Stimulated activated naive CD4-positive, alpha-beta T cell (primary cell): ENCODE measurements around the gene COL19A1.
A peak's percentile ranks its signal among the peaks of the same experiment; 100 is the strongest.

Source experiments
- DNase-seq, 6 experiments: peaks; one replicate each; lab custom pipeline; 2025; lab: John Stamatoyannopoulos, UW

The COL19A1 gene

DNA sequence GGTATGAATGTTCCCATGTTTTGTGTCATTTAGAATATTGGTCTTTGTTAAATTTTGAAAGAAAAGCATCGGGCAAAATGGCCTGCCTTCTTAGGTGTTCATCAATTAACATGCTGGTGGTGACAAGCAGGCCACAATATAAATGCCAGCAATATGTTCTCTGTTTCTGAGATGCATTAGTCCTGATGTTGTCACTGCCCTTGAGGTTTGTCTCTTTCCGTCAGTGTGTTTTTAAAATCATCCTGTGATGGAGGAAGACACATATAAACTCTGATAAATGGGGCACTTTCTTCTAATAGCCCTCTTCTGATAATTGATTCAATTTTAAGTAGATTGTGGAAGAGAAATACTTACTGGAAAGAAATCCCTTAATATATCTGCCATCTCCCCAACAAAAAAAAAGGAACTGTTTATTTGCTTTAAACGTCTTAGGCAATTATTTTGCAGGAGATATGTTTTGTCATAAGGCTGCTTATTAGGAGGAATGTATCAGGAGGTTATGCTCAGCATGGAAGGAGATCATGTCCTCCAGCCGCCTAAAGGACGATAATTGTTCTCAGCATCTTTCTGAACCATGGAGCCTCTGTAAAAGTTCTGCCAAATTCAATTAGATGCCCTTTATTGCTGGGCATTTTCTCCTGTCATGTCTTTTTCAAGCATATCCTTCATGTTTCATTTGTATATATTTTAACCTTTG, 302.5 kb downstream of the COL19A1 start:
- no peak for DNase-seq

DNA sequence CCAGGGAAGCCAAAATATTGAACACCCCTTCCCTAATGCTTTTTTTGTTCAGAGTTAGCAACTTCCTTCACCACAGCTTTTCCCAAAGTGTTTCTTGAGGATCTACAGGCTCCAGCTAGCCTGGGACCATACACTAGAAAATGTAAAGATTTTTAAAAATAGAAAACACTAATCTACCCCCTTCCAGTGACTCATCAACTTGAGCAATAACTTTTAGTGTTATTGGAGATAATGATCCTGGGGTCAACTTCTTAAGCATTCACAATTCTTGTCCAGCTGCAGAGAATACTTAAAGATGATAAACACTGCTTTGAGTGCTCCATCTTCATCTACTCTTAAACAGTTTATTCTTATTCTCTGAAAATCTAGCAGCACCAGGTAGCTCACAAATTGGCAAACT, 304.9 kb downstream of the COL19A1 start:
- no peak for DNase-seq

DNA sequence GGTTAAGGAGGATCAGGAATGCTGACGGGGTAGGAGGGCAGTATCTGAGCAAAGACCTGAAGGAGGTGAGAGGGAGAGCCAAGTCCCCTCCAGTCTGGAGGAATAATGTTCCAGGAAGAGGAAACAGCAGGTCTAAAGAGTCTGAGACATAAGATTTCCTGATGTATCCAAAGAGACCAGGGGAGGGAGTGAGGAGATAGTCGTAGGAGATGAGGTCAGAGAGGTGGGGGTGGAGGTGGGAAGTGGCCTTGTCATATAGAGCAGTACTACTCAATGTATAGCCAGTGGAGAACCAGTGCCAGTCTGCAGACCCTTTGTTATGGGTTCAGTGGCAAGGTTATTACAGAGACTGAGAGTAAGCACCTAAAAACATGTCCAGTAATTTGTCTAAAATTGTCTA, 305.9 kb downstream of the COL19A1 start:
- DNase-seq = no peak

DNA sequence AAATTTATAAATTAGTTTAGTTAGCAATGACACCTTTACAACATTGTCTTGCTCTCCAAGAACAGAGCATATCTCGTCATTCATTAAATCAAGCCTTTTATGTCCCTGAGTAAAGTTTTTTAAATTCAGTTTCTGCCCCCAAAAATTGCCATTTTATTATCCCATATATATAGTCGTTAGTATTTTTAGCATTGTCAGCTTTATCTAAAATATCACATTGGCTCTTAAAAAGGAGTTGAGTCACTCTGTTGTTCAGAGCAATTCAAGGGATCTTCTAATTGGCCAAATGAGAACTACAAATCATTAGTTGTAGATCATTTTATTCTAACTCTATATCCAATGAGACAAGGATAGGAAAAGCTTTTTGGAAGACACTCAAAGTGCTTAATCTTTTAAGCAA, 309.4 kb downstream of the COL19A1 start:
- DNase-seq = no peak

DNA sequence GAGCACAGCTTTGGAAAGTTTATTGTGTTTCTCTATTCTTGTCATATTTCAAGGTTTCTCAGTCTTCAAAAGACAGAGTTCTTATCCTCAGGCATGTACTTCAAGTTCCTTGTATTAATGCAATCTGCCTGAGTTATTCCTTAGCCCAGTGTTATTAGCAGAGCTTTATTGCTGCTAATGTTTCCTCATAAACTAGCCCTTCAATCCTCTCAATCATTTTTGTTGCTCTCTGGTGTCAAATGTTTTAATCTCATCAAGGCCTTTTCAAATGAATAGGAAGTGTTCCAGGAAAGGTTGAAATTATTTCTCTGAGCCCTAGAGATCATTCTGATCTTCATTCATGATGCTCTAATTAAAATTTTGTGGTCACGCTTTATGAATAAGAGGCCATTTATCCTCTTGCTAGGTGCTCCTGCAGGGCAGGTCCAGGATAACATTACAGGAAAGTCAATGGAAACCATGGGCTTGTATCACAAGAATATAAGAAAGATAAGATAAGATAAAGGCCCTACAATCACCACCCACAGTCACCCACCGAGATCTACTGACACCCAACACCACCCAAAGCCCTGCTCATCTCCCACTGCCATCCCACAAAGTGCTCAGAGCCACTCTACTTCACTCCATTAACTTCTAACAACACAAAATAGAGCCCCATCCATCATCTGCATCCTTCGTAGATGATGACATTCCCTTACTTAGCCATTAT, 310.6 kb downstream of the COL19A1 start:
- no peak for DNase-seq

DNA sequence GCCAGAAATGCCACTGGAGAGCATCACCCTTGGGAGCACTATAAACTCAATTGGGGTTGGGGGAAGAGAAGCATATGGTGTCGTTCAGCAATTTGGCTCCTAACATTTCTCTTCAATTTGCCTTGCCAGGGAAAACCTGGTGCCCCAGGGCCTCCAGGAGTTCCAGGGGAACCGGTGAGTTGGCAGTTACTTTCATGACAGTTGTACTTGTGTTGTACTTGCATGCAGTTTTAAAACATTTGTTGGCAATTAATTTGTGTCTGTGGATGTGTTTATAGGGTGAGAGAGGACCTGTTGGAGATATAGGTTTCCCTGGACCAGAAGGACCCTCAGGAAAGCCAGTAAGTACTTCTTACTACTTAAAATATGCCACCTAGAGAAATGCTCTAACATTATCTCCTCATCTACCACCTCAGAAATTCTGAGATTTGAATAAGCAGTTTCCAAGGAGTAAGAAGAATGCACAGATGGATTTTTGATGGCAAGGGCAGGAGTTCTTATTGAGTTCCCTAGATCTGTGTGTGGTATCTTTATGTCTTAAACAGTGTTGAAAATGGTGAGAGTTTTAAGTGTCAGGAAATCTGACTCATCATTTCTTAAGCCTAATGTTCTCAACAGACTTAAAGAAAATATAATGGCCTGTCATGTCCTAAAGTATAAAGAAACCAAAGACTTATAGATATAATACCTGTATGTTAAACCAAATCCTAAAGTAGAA, 314.0 kb downstream of the COL19A1 start:
- no peak for DNase-seq

DNA sequence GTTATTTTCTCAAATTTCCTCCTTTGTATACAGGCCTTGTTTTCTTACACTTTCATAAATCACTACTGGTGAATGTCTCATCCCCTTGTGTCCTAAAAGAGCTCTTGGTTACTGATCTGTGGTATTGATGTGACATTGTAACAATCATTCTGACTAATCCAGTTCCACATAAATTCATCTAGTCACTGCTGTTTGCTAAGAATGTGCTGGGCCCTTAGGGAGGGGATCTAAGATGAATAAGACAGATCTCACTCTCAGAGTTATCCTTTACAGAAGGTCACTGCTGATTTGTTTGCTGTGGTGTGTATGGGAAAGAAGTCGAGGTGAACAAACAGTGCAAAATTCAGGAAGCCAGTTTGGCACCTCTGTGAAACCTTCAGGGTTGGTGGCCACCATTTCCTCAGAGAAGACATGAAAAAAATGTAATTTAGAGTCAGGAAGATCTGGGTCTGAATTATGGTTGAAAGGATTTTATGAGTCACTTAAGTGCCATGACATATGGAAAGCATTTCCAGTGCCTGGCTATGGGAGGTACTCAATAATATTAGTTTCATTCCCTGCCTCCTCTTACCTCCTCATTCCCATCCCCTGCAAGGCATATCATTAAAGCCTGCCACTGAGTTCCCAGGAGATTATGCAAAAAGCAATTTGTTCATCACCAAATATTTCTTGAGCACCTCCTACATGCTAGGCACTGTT, 314.7 kb downstream of the COL19A1 start:
- DNase-seq = no peak

DNA sequence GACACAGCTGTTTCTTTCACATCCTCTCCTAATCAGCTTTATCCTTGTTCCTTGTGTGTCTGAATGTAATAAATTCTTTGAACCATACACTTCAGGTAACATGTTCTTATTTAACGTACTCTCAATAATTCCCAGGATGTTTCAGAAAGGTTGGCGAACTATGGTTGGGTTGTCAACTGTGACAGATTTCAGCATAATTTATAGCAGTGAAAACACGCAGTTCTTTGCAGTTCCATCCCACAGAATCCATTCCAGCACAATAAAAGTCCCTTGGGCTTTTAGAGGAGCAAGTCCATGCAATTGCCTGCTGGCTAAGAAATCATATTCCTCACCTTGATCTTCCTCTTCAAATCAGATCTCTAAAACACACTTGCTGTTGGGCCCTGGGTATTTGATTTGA, 317.2 kb downstream of the COL19A1 start:
- DNase-seq = no peak

DNA sequence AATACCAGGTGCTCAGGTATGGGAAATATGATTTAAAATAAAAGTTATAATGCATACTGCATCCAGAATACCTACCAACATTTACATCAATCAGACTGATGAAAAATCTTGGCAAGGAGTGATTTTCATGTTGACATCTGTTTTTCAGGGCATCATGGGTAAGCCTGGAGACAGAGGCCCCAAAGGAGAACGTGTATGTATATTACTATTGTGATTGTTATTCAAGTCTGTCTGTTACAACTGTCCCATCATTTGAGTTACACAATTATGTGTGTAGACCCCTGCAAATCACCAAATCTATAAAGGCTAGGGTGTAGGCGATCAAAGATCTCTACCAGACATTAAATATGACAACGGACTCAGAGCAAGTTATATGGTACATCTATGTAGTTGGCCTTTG, 318.4 kb downstream of the COL19A1 start:
- DNase-seq = no peak

DNA sequence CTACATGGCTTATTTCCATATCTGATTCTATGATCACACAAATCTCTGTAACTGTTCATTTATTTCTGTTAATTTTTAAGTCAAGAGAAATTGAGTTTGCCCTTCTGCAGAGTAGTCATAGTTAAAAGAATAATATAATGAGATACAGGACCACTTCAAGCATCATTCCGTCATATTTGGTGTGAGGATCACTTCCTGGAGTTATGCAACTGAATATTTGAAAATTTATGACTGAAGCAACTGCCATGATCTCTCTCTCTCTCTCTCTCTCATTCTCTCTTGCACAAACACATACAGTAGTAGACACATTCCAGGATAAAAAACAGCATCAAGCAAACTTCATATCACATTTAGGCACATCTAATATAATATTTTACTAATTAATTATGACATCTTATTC, 320.1 kb downstream of the COL19A1 start:
- DNase-seq = no peak

DNA sequence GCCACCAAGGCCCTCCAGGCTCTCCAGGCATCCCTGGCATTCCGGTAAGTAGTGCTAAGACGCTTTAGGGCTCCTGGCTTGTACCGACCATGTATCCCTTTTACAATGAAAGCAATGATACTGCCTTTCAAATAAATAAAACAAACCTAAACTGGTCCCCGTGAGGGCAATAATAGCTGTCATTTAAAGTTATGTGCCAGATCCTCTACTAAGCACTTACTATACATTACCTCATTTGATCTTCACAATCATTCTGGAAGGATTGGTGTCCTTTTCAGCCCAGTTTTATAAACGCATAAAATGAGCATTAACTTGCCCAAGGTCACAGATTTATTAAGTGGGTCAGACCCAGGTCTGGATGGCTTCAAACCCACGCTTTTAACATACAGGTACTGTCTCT, 321.8 kb downstream of the COL19A1 start:
- no peak for DNase-seq

DNA sequence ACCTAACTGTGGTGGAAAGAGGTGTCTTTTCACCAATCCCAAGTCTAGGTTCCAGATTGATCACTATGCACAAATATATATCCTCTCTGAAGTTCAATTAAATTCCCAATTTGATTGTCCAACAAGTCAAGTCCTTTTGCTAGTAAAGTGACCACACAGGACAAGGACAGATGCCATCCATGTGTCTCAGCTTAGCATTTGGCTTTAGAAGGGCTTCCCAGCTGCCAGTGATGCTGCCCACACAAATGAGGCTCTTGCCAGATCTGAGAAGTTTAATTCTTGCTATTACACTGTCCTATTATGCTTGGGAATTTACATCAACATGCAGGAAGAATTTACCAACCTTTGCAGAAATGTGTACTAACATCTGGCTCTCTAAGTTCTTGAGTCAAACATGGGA, 328.1 kb downstream of the COL19A1 start:
- DNase-seq = no peak

DNA sequence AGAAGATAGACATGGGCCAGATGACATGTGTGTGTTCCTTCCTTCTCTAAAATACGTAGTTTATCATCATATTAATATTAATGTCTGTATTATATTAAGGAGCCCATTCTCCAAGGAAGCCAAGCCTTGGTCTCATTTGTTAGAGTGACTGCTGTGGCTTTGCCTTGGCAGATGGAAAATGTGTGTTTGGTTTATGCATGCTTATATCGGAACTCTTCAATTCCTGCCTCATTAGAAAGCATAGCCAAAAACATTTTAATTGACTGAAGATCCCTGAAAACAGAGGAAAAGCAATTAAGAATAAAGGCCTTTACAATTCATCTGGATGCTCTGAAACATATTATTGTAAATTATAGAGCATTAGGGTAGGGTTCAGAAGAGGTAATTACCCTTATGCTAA, 330.2 kb downstream of the COL19A1 start:
- DNase-seq = no peak

DNA sequence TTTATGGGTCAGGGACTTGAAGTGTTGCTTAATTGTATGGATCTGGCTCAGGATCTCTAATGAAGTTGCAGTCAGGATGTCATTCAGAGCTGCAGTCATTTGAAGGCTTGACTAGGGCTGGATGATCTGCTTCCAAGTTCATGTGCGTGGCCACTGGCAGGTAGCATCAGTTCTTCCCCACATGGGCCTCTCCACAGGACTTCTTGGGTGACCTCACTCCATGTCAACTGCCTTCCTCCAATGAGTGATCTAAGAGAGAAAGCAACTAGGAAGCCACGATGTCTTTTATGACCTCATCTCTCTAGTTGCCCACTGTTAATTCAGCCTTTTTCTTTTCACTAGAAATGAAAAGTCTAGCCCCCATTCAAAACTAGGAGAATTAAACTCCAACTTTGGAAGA, 332.4 kb downstream of the COL19A1 start:
- no peak for DNase-seq

DNA sequence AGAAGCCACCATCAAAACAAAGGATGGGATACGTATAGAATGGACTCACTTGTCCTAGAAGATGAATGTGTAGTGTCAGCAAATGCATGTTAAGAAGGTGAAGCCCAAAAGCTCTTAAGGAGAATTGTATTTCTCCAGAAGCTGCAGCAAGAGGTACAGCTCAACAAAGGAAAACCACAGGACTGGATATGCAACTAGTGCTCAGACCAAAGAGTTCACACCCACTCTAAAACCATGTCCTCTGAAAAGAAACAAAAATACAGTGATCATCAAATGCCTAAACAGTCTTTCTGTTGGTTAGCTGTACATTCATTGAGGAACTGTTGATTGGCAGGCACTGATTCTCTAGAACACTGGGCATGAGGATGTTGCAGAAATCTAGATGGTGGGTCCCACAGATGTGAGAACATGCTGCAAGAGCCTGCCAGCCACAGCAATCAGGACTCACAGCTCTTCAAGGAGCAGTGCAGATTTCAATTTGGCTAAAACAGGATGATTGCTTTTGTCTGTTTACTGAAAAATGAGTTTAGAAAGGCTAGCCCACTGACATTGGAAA, 342.0 kb downstream of the COL19A1 start:
- no peak for DNase-seq

DNA sequence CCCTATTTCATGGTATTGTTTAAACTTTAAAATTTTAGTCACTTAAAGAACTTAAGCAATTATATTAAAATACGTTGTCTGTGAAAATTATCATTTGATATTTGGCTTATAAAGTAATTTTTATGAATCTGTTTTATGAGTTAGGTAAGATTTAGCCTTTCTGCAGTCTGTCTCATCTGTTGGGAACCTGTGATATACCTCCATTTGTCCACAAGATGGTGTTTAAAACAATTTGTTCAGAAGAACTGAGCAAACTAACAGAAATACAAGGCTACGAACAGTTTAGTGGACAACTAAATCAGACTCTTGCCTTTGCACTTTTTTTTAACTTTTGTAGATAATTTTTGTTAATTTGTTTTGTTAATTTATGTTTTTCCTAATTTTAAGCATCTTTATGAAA, 344.1 kb downstream of the COL19A1 start:
- DNase-seq = no peak

DNA sequence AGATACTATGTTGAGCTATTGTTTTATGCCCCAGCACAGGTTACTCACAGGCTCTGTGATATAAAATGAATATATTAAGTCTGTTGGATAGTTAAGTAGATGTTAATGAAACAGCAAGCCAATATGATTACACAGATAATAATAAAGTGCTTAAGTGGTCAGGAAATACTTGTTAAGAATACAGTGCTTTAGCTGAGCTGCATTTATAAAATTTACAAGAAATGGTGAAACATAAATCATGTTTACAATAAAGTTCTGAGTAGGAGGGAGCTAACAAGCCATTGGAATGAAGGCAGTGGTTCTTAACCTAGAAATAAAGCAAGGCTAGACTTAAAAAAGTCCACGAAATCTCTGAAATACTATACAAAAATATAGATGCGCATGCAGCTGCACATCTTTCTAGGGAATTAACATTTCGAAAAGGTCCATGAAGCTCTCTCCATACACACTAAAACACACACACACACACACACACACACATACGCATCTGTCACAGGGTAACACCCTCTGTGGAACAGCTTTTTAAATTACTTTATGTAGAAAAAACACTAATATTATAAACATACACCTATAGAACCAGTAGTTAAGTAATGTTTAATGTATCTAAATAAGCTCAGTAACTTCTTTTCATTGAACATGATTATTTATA, 349.2 kb downstream of the COL19A1 start:
- no peak for DNase-seq

DNA sequence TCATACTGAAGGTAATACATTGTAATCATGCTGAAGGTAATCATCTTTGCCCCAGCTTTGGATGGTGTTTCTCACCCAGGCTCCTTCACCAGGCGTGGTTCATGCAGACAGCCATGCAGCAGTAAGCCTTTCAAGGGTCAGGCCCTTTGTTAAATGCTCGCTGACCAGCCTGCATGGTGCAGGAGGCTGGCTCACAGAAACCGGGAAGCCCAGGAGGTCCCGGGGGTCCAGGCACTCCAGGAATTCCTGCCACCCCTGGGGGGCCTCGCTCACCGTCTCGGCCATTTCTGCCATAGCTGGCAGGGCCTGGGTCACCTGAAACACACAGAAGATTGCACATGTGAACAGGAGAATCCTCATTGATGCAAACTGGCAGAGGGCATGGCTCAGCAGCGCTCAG, 350.4 kb downstream of the COL19A1 start:
- no peak for DNase-seq

DNA sequence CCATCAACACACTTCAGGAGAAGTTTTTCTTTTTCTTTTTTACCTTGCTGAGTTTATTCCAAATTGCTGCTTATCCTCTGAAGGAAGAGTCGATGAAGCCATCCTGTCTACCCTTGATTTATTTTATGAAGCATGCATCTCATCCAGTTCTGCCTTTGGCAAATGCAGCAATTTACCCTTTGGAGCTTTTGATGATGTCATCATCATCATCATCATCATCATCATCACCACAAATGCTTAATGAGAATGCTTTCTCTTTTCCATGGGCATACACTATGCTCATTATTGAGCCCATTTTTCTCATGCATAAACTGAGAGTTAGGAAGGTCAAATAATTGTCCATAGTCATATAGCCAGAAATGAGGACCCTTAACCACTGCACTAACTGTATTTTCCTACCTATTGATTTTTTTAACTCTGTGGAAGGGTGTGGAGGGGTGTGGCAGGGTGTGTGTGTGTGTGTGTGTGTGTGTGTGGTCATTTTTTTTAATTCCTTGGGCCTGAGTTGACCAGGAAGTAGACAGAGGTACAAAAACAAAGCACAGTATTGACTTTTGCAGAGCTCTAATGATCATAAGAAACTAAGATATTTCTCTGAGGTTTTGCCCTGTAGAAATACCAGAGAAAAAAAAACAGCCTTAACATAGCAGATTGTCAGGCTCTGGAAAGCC, 353.7 kb downstream of the COL19A1 start:
- no peak for DNase-seq

DNA sequence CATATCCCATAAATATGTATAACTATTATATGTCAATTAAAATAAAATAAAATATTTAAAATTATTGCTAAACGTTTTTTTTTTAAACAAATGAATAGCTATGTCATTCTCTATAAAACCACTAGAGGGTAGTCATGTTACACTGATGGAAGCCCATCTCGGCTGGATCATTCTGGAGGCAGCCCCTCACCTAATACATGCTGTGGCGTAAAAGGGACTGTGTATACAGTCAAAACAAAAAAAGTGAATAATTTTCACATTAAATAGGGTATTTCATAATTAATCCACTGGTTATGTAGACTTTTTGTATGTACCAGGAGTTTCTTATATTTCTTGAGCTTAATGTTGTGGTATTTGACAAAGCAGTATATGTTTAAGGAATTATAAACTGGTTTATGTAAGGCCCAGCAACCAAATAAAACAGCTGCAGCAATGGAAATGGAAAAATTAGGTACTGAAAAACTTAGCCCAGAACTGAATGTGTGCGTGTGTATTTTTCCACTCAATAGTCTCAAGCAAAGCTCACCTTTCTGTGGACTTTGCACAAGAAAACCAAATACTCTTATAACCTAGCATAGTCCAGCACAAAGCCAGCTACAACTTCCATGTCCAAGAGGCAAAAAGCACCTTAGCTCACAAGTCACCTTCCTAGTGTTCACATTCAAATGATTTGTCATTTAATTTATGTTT, 354.8 kb downstream of the COL19A1 start:
- DNase-seq = peak in 1 of 6 experiments; percentile 14
